Endometrial microvascular endothelial cells (primary cell): ENCODE measurements around the gene DNAJC30. TPM values are rescaled to one million over a fixed set of nuclear protein-coding genes. Genes with fewer than 3 reads are reported as not detected.

Experiments
- total RNA-seq: library from RNA; depleted of rRNA; stranded (reverse); fragments of >200 nt; gene quantifications from one replicate; pipeline ENCODE4 v1.2.3, GENCODE V29; 2015; ENCODE audit errors: inconsistent ontology term

Gene DNAJC30
- total RNA-seq, 1 donor from 2014 or later, result 5.0 TPM

Other genes with a start within 250 kb of the DNAJC30 start
- gene FZD9, start 249.7 kb downstream of the DNAJC30 start, total RNA-seq, result 1.6 TPM
- 35.7 TPM for gene BAZ1B, start 161.2 kb downstream of the DNAJC30 start, total RNA-seq
- gene BCL7B, start 125.8 kb downstream of the DNAJC30 start, total RNA-seq, result 112 TPM
- gene TBL2, start 104.9 kb downstream of the DNAJC30 start, total RNA-seq, result 77.2 TPM
- gene MLXIPL, start 58.9 kb downstream of the DNAJC30 start, total RNA-seq, result not detected
- not detected for gene VPS37D, start 15.6 kb downstream of the DNAJC30 start, total RNA-seq
- 72.6 TPM for gene BUD23, start 144 bp upstream of the DNAJC30 start, total RNA-seq
- 6.2 TPM for gene STX1A, start 36.2 kb upstream of the DNAJC30 start, total RNA-seq
- 23.7 TPM for gene ABHD11, start 55.3 kb upstream of the DNAJC30 start, total RNA-seq
- gene CLDN3, start 86.8 kb upstream of the DNAJC30 start, total RNA-seq, result not detected
- 0.84 TPM for gene CLDN4, start 147.5 kb upstream of the DNAJC30 start, total RNA-seq
- 3.6 TPM for gene METTL27, start 159.1 kb upstream of the DNAJC30 start, total RNA-seq
- gene TMEM270, start 177.7 kb upstream of the DNAJC30 start, total RNA-seq, result not detected